ENCODE data around the gene SHISAL2B.

The SHISAL2B gene

GRCh38 chr5:64742411-64742810, 52.1 kb downstream of the SHISAL2B start:
- no peak for DNase-seq (ENCODE audit: low read depth)
- TF ChIP-seq CTCF (conservative IDR thresholded peaks at IDR 0.05; ENCODE audit: low read depth, low read length) = no peak
- H3K4me3 ChIP-seq (ENCODE audit: low read length) = no peak overlapping the region

- no peak overlapping the region for H3K4me3 ChIP-seq (ENCODE audit: low read length)
- DNase-seq (ENCODE audit: low read depth) = no peak
- TF ChIP-seq CTCF (conservative IDR thresholded peaks at IDR 0.05; ENCODE audit: low read depth, low read length) = no peak
Measured at GRCh38 chr5:64742821-64743220, 52.5 kb downstream of the SHISAL2B start.

GRCh38 chr5:64744914-64745313, 54.6 kb downstream of the SHISAL2B start:
- DNase-seq (ENCODE audit: low read depth) = no peak
- no peak for TF ChIP-seq CTCF (conservative IDR thresholded peaks at IDR 0.05; ENCODE audit: low read depth, low read length)
- no peak overlapping the region for H3K4me3 ChIP-seq (ENCODE audit: low read length)

GRCh38 chr5:64746446-64746845, 56.1 kb downstream of the SHISAL2B start:
- no peak for TF ChIP-seq CTCF (conservative IDR thresholded peaks at IDR 0.05; ENCODE audit: low read depth, low read length)
- H3K4me3 ChIP-seq (ENCODE audit: low read length) = no peak overlapping the region
- no peak for DNase-seq (ENCODE audit: low read depth)

GRCh38 chr5:64749385-64749784, 59.1 kb downstream of the SHISAL2B start:
- no peak overlapping the region for H3K4me3 ChIP-seq (ENCODE audit: low read length)
- TF ChIP-seq CTCF (conservative IDR thresholded peaks at IDR 0.05; ENCODE audit: low read depth, low read length) = no peak

GRCh38 chr5:64754066-64754465, 63.8 kb downstream of the SHISAL2B start:
- H3K4me3 ChIP-seq (ENCODE audit: low read length) = no peak overlapping the region
- no peak for TF ChIP-seq CTCF (conservative IDR thresholded peaks at IDR 0.05; ENCODE audit: low read depth, low read length)
- DNase-seq (ENCODE audit: low read depth) = no peak

More at GRCh38 chr5:64749385-64749784, 59.1 kb downstream of the SHISAL2B start:
- no peak for DNase-seq (ENCODE audit: low read depth)

GRCh38 chr5:64758901-64759300, 68.6 kb downstream of the SHISAL2B start:
- no peak for DNase-seq (ENCODE audit: low read depth)
- no peak overlapping the region for H3K4me3 ChIP-seq (ENCODE audit: low read length)
- no peak for TF ChIP-seq CTCF (conservative IDR thresholded peaks at IDR 0.05; ENCODE audit: low read depth, low read length)

Measured in retinal pigment epithelial cell (primary cell).